K562 (cell line): ENCODE measurements around the gene CXCL14. TPM values are rescaled to one million over a fixed set of nuclear protein-coding genes. Genes with fewer than 3 reads are reported as not detected.
"Not testable (repeated sequence)": the region's sequence is repeated elsewhere in the genome, so short reads cannot be mapped to it uniquely, and the experiment has no call there.

ENCODE experiments used
- ATAC-seq: fragments of 200-7000 bp; cut with Tn5 transposase; 3 replicates; pipeline ENCODE4 v1.9.1; 2020; ENCODE audit warnings: moderate library complexity
- BruUV-seq: library from RNA; stranded (reverse); fragments of 400-500 nt; replicated peaks from 2 replicates; lab custom pipeline; 2021; lab: Mats Ljungman, UMichigan
- CTCF ChIA-PET: fragments of 300-600 bp; formaldehyde crosslinking; extraction: SDS; loops from one replicate; lab custom pipeline; 2021; ENCODE audit warnings: low intra/inter-chr PET ratio; lab: Yijun Ruan, JAX
- POLR2A ChIA-PET: fragments of 300-600, 350-650 bp; sonication (Branson Sonifier 250); formaldehyde crosslinking; extraction: SDS; loops from one replicate; lab custom pipeline; 2021; ENCODE audit warnings: antibody characterized with exemption, inconsistent platforms; lab: Yijun Ruan, JAX
- DNase-seq, 4 experiments: peaks; one replicate each; pipeline versions ENCODE4 v3.0.0 to v3.0.0-alpha.2; 2011 to 2018; ENCODE audit warnings: low spot score in 3 of 4, mixed read lengths in 3 of 4; ENCODE audit errors: extremely low read depth in 1 of 4
- FAIRE-seq: peaks from 2 replicates; lab custom pipeline; 2011; peaks lifted over from hg19 to GRCh38; lab: Jason Lieb, UNC
- H2AFZ ChIP-seq: 2 replicates; pipeline ENCODE4 v1.6.0; 2011; ENCODE audit warnings: low read depth, low read length, control low read depth, inconsistent platforms
- H3K27ac ChIP-seq: fragments of 200-600 bp; 3 replicates; pipeline ENCODE4 v1.8.0; 2011; ENCODE audit warnings: low read depth, mild to moderate bottlenecking, control low read depth, inconsistent platforms, low read length, moderate library complexity, mixed read lengths; ENCODE audit errors: extremely low read depth
- H3K27me3 ChIP-seq, 2 experiments: fragments of 300-600 bp in 1 of 2; 2 replicates in 1 of 2; 3 replicates in 1 of 2; pipeline versions ENCODE4 v1.6.0 to v1.8.0; 2011; ENCODE audit warnings: inconsistent platforms in 2 of 2, low read length in 2 of 2, mild to moderate bottlenecking in 1 of 2, mixed read lengths in 1 of 2, moderate library complexity in 1 of 2; ENCODE audit not compliant: control insufficient read depth in 2 of 2, insufficient read depth in 2 of 2
- H3K36me3 ChIP-seq: fragments of 300-600 bp; 3 replicates; pipeline ENCODE4 v1.8.0; 2011; ENCODE audit warnings: mild to moderate bottlenecking, low read length, inconsistent platforms; ENCODE audit not compliant: control insufficient read depth, insufficient read depth
- H3K4me1 ChIP-seq, 2 experiments: fragments of 200-600 bp in 1 of 2; replicated peaks in 1 of 2; 2 replicates in 1 of 2; 3 replicates in 1 of 2; pipeline versions ENCODE4 v1.5.1 to v1.8.0; 2011; ENCODE audit warnings: inconsistent platforms in 2 of 2, low read length in 2 of 2, mild to moderate bottlenecking in 1 of 2, mixed read lengths in 1 of 2, moderate library complexity in 1 of 2; ENCODE audit not compliant: control insufficient read depth in 2 of 2, insufficient read depth in 2 of 2
- H3K4me2 ChIP-seq: 2 replicates; pipeline ENCODE4 v1.6.1; 2011; ENCODE audit warnings: low read length, control low read depth, inconsistent platforms, mixed read lengths; ENCODE audit not compliant: insufficient read depth
- H3K4me3 ChIP-seq: fragments of 200-600 bp; sonication (generic), shearing (Covaris generic); 2 replicates; pipeline ENCODE4 v1.5.1; 2016; ENCODE audit warnings: control low read depth, inconsistent platforms
- H3K79me2 ChIP-seq: fragments of 200-600 bp; 3 replicates; pipeline ENCODE4 v1.8.0; 2011; ENCODE audit warnings: low read length, inconsistent platforms; ENCODE audit not compliant: control insufficient read depth, insufficient read depth
- H3K9ac ChIP-seq, 2 experiments: 2 replicates each; pipeline versions ENCODE4 v1.6.0 to v1.6.1; 2011; ENCODE audit warnings: low read depth in 2 of 2, low read length in 2 of 2, control low read depth in 1 of 2, inconsistent platforms in 1 of 2, mild to moderate bottlenecking in 1 of 2, mixed read lengths in 1 of 2; ENCODE audit not compliant: insufficient read depth in 1 of 2
- H3K9me1 ChIP-seq: one replicate; pipeline ENCODE4 v1.6.0; 2011; ENCODE audit warnings: inconsistent platforms, mild to moderate bottlenecking, low read length, moderate library complexity; ENCODE audit not compliant: control insufficient read depth, insufficient read depth
- H3K9me3 ChIP-seq: replicated peaks from 2 replicates; pipeline ENCODE4 v1.5.1; 2011; ENCODE audit warnings: low read depth, low read length, inconsistent platforms; ENCODE audit not compliant: control insufficient read depth, insufficient read depth
- H4K20me1 ChIP-seq: replicated peaks from 2 replicates; pipeline ENCODE4 v1.6.1; 2011; ENCODE audit warnings: low read length, inconsistent platforms, mixed read lengths; ENCODE audit not compliant: control insufficient read depth, insufficient read depth
- ETV5 ChIP-seq: sonication (generic); formaldehyde crosslinking; IDR thresholded peaks from 2 replicates; pipeline ENCODE4 v1.4.0; 2020; ENCODE audit warnings: low read depth, mild to moderate bottlenecking, missing genetic modification reagents
- GTF2B ChIP-seq: IDR thresholded peaks from 2 replicates; pipeline ENCODE4 v1.6.1; 2011; ENCODE audit not compliant: insufficient read length; ENCODE audit errors: extremely low read depth
- JUND ChIP-seq, 2 experiments: IDR thresholded peaks; 2 replicates in 1 of 2; 3 replicates in 1 of 2; pipeline ENCODE4 v1.6.1; 2011; ENCODE audit warnings: borderline replicate concordance in 2 of 2, low read depth in 2 of 2, low read length in 2 of 2, improper control_type of control experiment in 1 of 2, missing biosample characterization in 1 of 2, missing genetic modification characterization in 1 of 2, missing genetic modification reagents in 1 of 2
- KDM1A ChIP-seq, 2 experiments: fragments of 450-650 bp; IDR thresholded peaks; 2 replicates each; pipeline ENCODE4 v1.6.1; 2016; ENCODE audit warnings: mild to moderate bottlenecking in 2 of 2
- MCM5 ChIP-seq: fragments of 450-650 bp; IDR thresholded peaks from 2 replicates; pipeline ENCODE4 v1.6.1; 2016; ENCODE audit warnings: low read depth
- MTF1 ChIP-seq: fragments of 250-450 bp; sonication (Bioruptor Pico); IDR thresholded peaks from 2 replicates; pipeline ENCODE4 v1.9.0; 2021; ENCODE audit warnings: moderate library complexity, mild to moderate bottlenecking, inconsistent platforms, borderline replicate concordance
- NCOR1 ChIP-seq: fragments of 450-650 bp; IDR thresholded peaks from 2 replicates; pipeline ENCODE4 v1.6.1; 2016; ENCODE audit warnings: mild to moderate bottlenecking, moderate library complexity
- SMARCE1 ChIP-seq: fragments of 450-650 bp; IDR thresholded peaks from 2 replicates; pipeline ENCODE4 v1.7.1; 2016; ENCODE audit warnings: mild to moderate bottlenecking
- SRSF3 ChIP-seq: fragments of 200-400 bp; formaldehyde crosslinking; IDR thresholded peaks from 2 replicates; pipeline ENCODE4 v1.6.1; 2016; ENCODE audit warnings: mild to moderate bottlenecking, low read length, moderate library complexity; ENCODE audit not compliant: insufficient read depth
- TAL1 ChIP-seq: fragments of 450-650 bp; IDR thresholded peaks from 2 replicates; pipeline ENCODE4 v1.6.1; 2016; ENCODE audit warnings: mild to moderate bottlenecking
- TBL1XR1 ChIP-seq, 2 experiments: IDR thresholded peaks; 2 replicates each; pipeline ENCODE4 v1.6.1; 2012; ENCODE audit warnings: improper control_type of control experiment in 2 of 2, low read length in 2 of 2, mild to moderate bottlenecking in 1 of 2
- TCF3 ChIP-seq: sonication (generic); formaldehyde crosslinking; IDR thresholded peaks from 2 replicates; pipeline ENCODE4 v1.4.0; 2020; ENCODE audit warnings: mild to moderate bottlenecking, missing genetic modification reagents
- TCF7 ChIP-seq: sonication (generic); IDR thresholded peaks from 2 replicates; pipeline ENCODE4 v1.6.1; 2016; ENCODE audit warnings: antibody characterized with exemption, borderline replicate concordance
- TRIM24 ChIP-seq, 2 experiments: fragments of 450-650 bp; IDR thresholded peaks; 2 replicates each; pipeline ENCODE4 v1.6.1; 2016
- ZNF134 ChIP-seq: fragments of 250-450 bp; sonication (Bioruptor Pico); conservative IDR thresholded peaks from 2 replicates; pipeline ENCODE4 v1.4.0; 2020
- ZNF431 ChIP-seq: sonication (generic); formaldehyde crosslinking; IDR thresholded peaks from 2 replicates; pipeline ENCODE4 v1.8.0; 2022; ENCODE audit warnings: mild to moderate bottlenecking, missing genetic modification reagents
- ZNF445 ChIP-seq: fragments of 250-450 bp; sonication (Bioruptor Pico); IDR thresholded peaks from 2 replicates; pipeline ENCODE4 v1.4.0; 2020; ENCODE audit warnings: low read depth, mild to moderate bottlenecking, moderate library complexity
- ZNF766 ChIP-seq: fragments of 200-800 bp; sonication (Bioruptor generic); conservative IDR thresholded peaks from 2 replicates; pipeline ENCODE4 v1.6.1; 2016; ENCODE audit warnings: missing genetic modification characterization, missing compliant biosample characterization
- WGBS: fragments of 100-300 bp; shearing (Covaris generic); methylation state at CpG from one replicate; pipeline ENCODE4 v1.1.6; 2016; ENCODE audit warnings: low coverage, mixed read lengths; ENCODE audit not compliant: insufficient coverage; ENCODE audit errors: missing lambda C conversion rate; 5-methylcytosine and 5-hydroxymethylcytosine counted together
- in situ Hi-C: fragments of 300-500 bp; cut with MboI; formaldehyde crosslinking; loops from 4 replicates; pipeline ENCODE4 v1.15.0; 2018; ENCODE audit warnings: inconsistent platforms, mixed read lengths
- intact Hi-C: fragments of 100-400 bp; cut with micrococcal nuclease; formaldehyde crosslinking; loops from 2 replicates; pipeline ENCODE4 v1.14.2; 2022
- polyA plus RNA-seq, 8 experiments: library from polyadenylated mRNA; depleted of rRNA in 4 of 8; stranded (reverse) in 5 of 8; unstranded in 3 of 8; fragments of >200 nt; fragmentation: Nextera tagmentation in 2 of 8; fragmentation: Illumina TruSeq in 1 of 8; extraction: Ambion mirVana in 2 of 8; extraction: Trizol in 1 of 8; gene quantifications; 2 replicates each; pipeline versions ENCODE4 v1.2.1 to v1.2.3, GENCODE V29; 2011 to 2014; ENCODE audit warnings: inconsistent platforms in 1 of 8, missing spikeins in 1 of 8
- total RNA-seq, 7 experiments: library from RNA; depleted of rRNA in 6 of 7; stranded (reverse); fragments of >200 nt in 6 of 7; fragmentation: Illumina TruSeq in 2 of 7; extraction: Trizol in 2 of 7; gene quantifications; 2 replicates each; pipeline versions ENCODE4 v1.2.1 to v1.2.3, GENCODE V29; 2011 to 2021; ENCODE audit warnings: low replicate concordance in 1 of 7

Gene CXCL14
- total and polyA plus RNA-seq, 9 of the 15 experiments (the other 6 are each of a cell fraction or from before 2014, with no cell fraction given), result not detected

- POLR2A ChIA-PET, result interaction anchor here (0.6 kb wide), 1 partner anchor 142 kb away, joined by 3 read pairs; no protein-coding TSS in a partner anchor
- TF ChIP-seq ZNF766 (CRISPR knock-in tag), result 0 out of 2 replicates have a peak, but pooled peaks have one; percentile 17
- peak; percentile 99 for TF ChIP-seq ZNF431
- H3K9ac ChIP-seq, H4K20me1 ChIP-seq, H3K9me3 ChIP-seq, H3K4me3 ChIP-seq, H3K27me3 ChIP-seq, H2AFZ ChIP-seq, FAIRE-seq, intact Hi-C loops, H3K36me3 ChIP-seq, CTCF ChIA-PET, H3K4me2 ChIP-seq, H3K27ac ChIP-seq, H3K79me2 ChIP-seq, BruUV-seq, ATAC-seq, H3K9me1 ChIP-seq, in situ Hi-C loops, DNase-seq: not testable (repeated sequence)
- WGBS, result 16% methylated on average over 5 of the region's 5 CpGs
- peaks cover 3 to 18% of the 10 kb centered on the region in 2 experiments for H3K4me1 ChIP-seq
Measured at GRCh38 chr5:135529576-135529975, 49.2 kb downstream of the CXCL14 start.

GRCh38 chr5:135526924-135527323 lies 51.9 kb downstream of the CXCL14 start:
- no peaks in the 10 kb centered on the region for H4K20me1 ChIP-seq
- H2AFZ ChIP-seq, result no peak overlapping the region
- CTCF ChIA-PET, result no interaction called here
- no peaks in the 10 kb centered on the region for H3K36me3 ChIP-seq
- no peak overlapping the region for H3K4me3 ChIP-seq
- H3K27me3 ChIP-seq, result no peaks in the 10 kb centered on the region; a peak in 1 of 5 replicates
- no peak overlapping the region for H3K27ac ChIP-seq
- BruUV-seq, result no TSS peak
- in situ Hi-C loops (no loop called here), intact Hi-C loops (no loop called here)
- DNase-seq, result peak in 2 of 4 experiments; percentile 46
- H3K9me1 ChIP-seq, result no peaks in the 10 kb centered on the region
- no peak overlapping the region for H3K4me2 ChIP-seq
- no peaks in the 10 kb centered on the region; the same call in 1 of the 2 replicates for H3K9me3 ChIP-seq
- H3K9ac ChIP-seq, result no peak overlapping the region
- peaks cover 3 to 18% of the 10 kb centered on the region in 2 experiments; a peak in 4 of 5 replicates for H3K4me1 ChIP-seq
- ATAC-seq, result no peak; the same call in 1 of the 3 replicates
- POLR2A ChIA-PET, result interaction anchor here (0.6 to 1.3 kb wide), 3 partner anchors 17 to 1363 kb away, joined by 3 read pairs; no protein-coding TSS in a partner anchor
- no peaks in the 10 kb centered on the region for H3K79me2 ChIP-seq
- peak; percentile 73 for FAIRE-seq
- TF ChIP-seq MTF1 (CRISPR knock-in tag) (no peak), ZNF445 (CRISPR knock-in tag) (no peak), TRIM24 (IDR thresholded peaks at IDR 0.05) (peak in 1 of 2 experiments; percentile 77; a peak in 3 of 4 replicates), TBL1XR1 (IDR thresholded peaks at IDR 0.05; ENCODE audit: low read length in 2 of 2) (no peak), ZNF134 (no peak), GTF2B (no peak), ETV5 (CRISPR knock-in tag) (0 out of 2 replicates have a peak, but pooled peaks have one; percentile 46), TCF7 (no peak), KDM1A (IDR thresholded peaks at IDR 0.05) (peak in 1 of 2 experiments; percentile 40; a peak in 1 of 4 replicates), JUND (IDR thresholded peaks at IDR 0.05; ENCODE audit: borderline replicate concordance, low read depth, low read length) (peak; percentile 63; the same call in 1 of the 2 replicates), JUND (tag; IDR thresholded peaks at IDR 0.05; ENCODE audit: borderline replicate concordance, low read depth, low read length) (peak; percentile 43; the same call in 1 of the 3 replicates), SRSF3 (no peak), SMARCE1 (peak; percentile 28; the same call in 1 of the 2 replicates), NCOR1 (peak; percentile 65), TAL1 (peak; percentile 57), TCF3 (CRISPR knock-in tag) (peak; percentile 86), MCM5 (no peak)
